Fibroblast of villous mesenchyme (primary cell): ENCODE measurements around the gene GPR68. TPM values are rescaled to one million over a fixed set of nuclear protein-coding genes. Genes with fewer than 3 reads are reported as not detected.
A peak's percentile ranks its signal among the peaks of the same experiment; 100 is the strongest.
"Not testable (repeated sequence)": the region's sequence is repeated elsewhere in the genome, so short reads cannot be mapped to it uniquely, and the experiment has no call there.

Experiments
- DNase-seq: peaks from one replicate; pipeline ENCODE4 v3.0.0-alpha.2; 2010; ENCODE audit warnings: low read depth
- H3K4me3 ChIP-seq: 2 replicates; pipeline ENCODE4 v1.5.1; 2011; ENCODE audit warnings: low read depth, mild to moderate bottlenecking, low read length
- total RNA-seq: library from RNA; depleted of rRNA; stranded (reverse); fragments of >200 nt; gene quantifications from 2 replicates; pipeline ENCODE4 v1.2.3, GENCODE V29; 2012
- TF ChIP-seq, protein P1 (sequence below): IDR thresholded peaks from 2 replicates; pipeline ENCODE4 v1.5.1; 2012; ENCODE audit warnings: low read depth, mild to moderate bottlenecking, low read length; ENCODE audit not compliant: insufficient read depth

GPR68 gene
- total RNA-seq, 1 donor = 0.86 TPM

DNA sequence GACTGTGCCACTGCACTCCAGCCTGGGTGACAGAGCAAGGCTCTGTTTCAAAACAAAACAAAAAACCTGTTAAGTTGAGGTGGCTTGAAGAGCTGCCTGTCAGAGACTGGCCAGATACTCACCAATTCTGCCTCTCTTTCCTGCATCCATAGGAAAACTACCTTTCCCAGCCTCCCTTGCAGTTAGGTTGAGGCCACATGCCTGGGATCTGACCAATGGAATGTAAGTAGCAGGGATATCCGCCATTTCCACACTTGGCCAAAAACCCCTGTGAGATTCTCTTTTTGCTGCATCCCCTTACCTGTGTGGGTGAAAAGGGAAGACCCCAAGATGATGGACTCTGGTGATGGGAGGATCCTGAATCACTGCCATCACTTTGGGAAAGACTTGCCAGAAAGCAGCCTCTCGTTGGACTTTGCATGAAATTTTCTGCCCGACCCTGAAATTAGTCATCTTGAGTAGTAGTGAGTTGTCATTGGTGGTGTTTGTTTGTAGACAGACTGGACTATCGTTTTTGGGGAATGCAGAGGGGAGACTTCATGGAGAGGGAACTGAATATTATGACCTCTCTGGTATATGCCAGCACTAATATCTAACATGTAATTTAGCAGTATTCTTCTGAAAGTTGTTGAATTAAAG, 14.0 kb downstream of the GPR68 start:
- H3K4me3 ChIP-seq = no peak overlapping the region
- TF ChIP-seq, protein P1, sequence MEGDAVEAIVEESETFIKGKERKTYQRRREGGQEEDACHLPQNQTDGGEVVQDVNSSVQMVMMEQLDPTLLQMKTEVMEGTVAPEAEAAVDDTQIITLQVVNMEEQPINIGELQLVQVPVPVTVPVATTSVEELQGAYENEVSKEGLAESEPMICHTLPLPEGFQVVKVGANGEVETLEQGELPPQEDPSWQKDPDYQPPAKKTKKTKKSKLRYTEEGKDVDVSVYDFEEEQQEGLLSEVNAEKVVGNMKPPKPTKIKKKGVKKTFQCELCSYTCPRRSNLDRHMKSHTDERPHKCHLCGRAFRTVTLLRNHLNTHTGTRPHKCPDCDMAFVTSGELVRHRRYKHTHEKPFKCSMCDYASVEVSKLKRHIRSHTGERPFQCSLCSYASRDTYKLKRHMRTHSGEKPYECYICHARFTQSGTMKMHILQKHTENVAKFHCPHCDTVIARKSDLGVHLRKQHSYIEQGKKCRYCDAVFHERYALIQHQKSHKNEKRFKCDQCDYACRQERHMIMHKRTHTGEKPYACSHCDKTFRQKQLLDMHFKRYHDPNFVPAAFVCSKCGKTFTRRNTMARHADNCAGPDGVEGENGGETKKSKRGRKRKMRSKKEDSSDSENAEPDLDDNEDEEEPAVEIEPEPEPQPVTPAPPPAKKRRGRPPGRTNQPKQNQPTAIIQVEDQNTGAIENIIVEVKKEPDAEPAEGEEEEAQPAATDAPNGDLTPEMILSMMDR = no peak
- no peak for DNase-seq

DNA sequence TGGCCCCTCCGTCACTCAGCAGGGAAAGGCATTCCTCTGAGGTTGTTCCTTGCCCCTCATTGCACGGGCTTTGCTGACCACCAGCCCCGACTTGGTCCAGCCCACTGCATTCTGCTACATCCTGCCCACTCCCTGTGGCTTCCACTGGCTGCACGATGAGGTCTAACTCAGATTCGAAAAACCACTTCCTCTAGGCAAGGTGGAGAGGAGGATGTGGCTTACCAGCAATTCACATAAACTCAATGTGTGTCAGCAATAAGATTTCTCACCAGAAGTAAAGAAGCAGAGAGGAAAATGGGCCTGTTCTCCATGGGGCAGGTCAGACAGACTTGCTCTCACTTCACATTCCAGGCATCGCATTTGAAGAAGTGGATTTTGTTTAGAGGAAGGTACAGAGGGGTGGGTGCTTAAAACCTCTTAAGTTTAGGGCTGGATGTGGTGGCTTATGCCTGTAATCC, 14.7 kb downstream of the GPR68 start:
- peak; percentile 38 for DNase-seq
- H3K4me3 ChIP-seq = no peak overlapping the region
- TF ChIP-seq, protein P1 = no peak

DNA sequence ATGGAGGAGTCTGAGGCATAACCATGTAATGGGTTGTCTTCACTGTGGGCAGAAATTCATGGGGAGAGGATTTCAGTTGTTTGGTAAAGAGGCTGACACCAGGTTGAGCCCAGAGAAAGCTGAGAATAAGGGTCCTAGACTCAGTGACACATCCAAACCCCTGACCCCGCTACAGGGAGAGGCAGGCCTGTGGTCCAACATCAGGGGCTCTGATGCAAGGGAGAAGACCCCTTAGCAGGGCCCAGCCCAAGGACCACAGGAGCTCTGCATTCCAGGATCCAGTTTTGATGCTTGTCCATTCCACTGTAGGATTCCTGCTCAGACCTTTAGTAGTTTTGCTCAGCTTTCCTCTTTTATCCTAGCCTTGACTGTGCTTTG, 15.5 kb downstream of the GPR68 start:
- TF ChIP-seq, protein P1 = no peak
- DNase-seq = no peak
- no peak overlapping the region for H3K4me3 ChIP-seq

DNA sequence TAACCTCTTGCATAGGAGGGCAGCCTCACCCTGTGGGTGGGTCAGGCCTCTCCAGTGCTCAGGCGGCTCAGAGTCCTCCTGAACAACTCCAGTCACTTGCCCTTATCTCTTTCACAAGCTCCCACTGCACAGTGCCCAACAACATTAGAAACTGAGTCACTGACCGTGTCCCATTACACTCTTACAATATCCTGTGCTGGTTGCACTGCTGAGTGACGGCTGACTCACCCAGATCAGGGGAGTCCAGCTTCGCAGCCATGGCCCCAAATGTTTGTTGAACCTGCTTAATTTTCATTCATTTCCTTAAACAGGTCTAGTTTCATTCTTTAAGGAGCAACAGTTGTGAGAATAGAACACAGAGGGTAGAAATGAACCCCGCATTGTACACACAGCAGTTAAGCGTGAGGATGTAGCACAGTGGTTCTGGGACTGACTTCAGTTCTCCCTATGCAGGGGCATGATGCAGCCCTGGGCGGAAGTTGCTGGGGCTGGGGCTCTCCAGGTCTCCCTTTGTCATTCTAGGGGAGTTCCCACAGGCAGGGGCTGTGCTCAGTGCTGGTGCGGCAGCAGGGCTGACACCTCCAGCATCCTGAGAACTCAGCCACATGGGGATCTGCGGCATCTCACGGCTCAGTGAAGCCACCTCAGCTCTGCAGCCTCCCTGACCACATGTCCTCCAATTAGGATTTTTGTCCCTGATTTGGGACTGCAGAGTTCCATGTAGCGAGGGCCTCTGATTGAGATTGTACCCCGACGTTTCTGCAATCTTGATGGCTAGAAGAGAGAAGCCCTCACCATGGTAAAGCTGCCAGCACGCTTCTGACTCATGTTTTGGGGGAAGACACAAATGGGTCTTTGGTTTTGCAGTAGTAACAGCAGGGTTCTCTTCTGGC, 16.1 kb downstream of the GPR68 start:
- TF ChIP-seq, protein P1 = no peak
- DNase-seq = peak; percentile 48

DNA sequence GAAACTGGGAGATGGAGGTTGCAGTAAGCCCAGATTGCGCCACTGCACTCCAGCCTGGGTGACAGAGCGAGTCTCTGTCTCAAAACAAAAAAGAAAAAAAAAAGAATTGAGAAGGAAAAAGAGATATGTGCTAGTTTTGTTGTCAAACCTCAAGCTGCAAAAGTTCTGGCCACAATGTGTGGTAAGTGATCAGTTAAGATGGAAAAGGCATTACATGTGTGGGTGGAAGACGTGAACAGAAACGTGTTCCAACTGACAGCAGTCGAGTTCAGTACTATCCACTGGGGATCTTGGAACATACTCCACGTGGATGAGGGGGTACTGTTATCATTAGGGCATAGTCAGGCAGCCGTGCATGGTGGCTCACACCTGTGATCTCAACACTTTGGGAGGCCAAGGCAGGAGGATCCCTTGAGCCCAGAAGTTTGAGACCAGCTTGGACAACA, 17.3 kb downstream of the GPR68 start:
- TF ChIP-seq, protein P1 = no peak
- H3K4me3 ChIP-seq = no peak overlapping the region
- no peak for DNase-seq

More for the DNA sequence above, 16.1 kb downstream of the GPR68 start:
- H3K4me3 ChIP-seq = no peak overlapping the region

DNA sequence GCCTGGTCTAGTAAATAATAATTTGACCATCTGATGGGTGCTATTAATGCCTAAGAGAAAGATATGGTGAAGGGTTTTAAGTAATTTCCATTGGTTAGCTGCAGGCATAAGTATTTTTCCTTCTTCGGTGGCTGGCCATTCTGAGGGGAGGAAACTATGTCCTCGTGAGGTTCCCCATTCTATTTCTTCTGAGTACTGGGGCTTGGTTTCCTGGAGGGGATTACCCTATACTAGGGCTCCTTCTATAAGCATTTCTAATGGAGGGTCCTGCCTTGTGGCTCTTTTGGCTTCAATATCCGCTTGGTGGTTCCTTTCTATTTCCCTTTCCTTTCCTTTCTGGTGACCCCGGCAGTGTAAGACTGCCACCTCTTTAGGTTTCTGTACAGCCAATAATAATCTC, 18.1 kb downstream of the GPR68 start:
- not testable (repeated sequence) for DNase-seq, H3K4me3 ChIP-seq

DNA sequence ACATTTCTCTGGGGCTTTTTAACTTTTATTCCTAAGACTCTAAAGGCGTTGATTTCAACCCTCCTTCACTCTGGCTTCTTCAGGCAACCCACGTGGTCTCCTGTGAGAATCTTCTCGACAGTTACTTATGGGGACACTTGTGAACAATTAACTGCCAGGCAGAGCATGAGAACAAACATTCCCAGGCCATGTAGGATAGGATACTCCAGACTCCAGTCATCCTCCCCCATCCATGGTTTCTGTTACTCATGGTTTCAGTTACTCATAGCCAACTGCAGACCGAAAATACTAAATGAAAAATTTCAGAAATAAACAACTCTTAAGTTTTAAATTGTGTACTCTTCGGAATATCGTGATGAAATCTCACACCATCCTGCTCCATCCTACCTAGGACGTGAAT, 19.5 kb downstream of the GPR68 start:
- no peak overlapping the region for H3K4me3 ChIP-seq
- no peak for DNase-seq
- TF ChIP-seq, protein P1 = no peak
